HEK293T (cell line): Measurements from ENCODE around the gene CMTM6.
"Not testable (repeated sequence)": the region's sequence is repeated elsewhere in the genome, so short reads cannot be mapped to it uniquely, and the experiment has no call there.

ENCODE experiments used
- ARNT ChIP-seq: fragments of 450-650 bp; IDR thresholded peaks from 2 replicates; pipeline ENCODE4 v1.6.1; 2017; ENCODE audit warnings: mild to moderate bottlenecking
- FOXA1 ChIP-seq: fragments of 450-650 bp; IDR thresholded peaks from 2 replicates; pipeline ENCODE4 v1.6.1; 2016; ENCODE audit warnings: mild to moderate bottlenecking
- FOXK2 ChIP-seq: fragments of 450-650 bp; IDR thresholded peaks from 2 replicates; pipeline ENCODE4 v1.6.1; 2016; ENCODE audit warnings: mild to moderate bottlenecking
- FOXM1 ChIP-seq: fragments of 450-650 bp; IDR thresholded peaks from 2 replicates; pipeline ENCODE4 v1.6.1; 2017; ENCODE audit warnings: mild to moderate bottlenecking, borderline replicate concordance
- L3MBTL2 ChIP-seq: fragments of 450-650 bp; conservative IDR thresholded peaks from 2 replicates; pipeline ENCODE4 v1.6.1; 2016; ENCODE audit warnings: mild to moderate bottlenecking
- SP1 ChIP-seq: fragments of 450-650 bp; IDR thresholded peaks from 2 replicates; pipeline ENCODE4 v1.6.1; 2017
- TARDBP ChIP-seq: fragments of 450-650 bp; IDR thresholded peaks from 2 replicates; pipeline ENCODE4 v1.6.1; 2016

DNA sequence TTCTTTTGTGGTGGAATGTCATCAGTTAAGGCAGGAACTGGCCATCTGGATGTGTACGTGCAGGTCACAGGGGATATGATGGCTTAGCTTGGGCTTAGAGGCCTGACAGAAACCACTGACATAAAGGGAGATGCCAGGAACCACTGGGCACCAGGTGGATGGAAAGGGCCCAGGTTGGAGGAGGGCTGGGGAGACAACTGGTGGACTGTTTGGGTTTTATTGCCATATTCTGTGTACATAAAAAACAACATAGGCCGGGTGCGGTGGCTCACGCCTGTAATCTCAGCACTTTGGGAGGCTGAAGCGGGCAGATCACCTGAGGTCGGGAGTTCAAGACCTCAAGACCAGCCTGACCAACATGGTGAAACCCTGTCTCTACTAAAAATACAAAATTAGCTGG is 35.8 kb downstream of the CMTM6 start:
- TF ChIP-seq FOXA1, SP1, FOXK2, ARNT, FOXM1, TARDBP, L3MBTL2: not testable (repeated sequence)
